Mesenchymal stem cell (in vitro differentiated cells and primary cell): ENCODE data around the gene GNG7.

Source experiments
- DNase-seq: peaks from one replicate; pipeline ENCODE4 v3.0.0-alpha.2; 2013
- H2AFZ ChIP-seq: one replicate; pipeline ENCODE4 v1.6.1; 2013; ENCODE audit warnings: low read depth, mild to moderate bottlenecking, control low read depth, inconsistent platforms, low read length, moderate library complexity
- H2AK5ac ChIP-seq: 2 replicates; pipeline ENCODE4 v1.6.1; 2013; ENCODE audit warnings: low read length, moderate library complexity, mild to moderate bottlenecking, inconsistent platforms; ENCODE audit not compliant: severe bottlenecking
- H2BK120ac ChIP-seq: one replicate; pipeline ENCODE4 v1.6.1; 2013; ENCODE audit warnings: low read depth, mild to moderate bottlenecking, inconsistent platforms, low read length, moderate library complexity
- H2BK12ac ChIP-seq, 2 experiments: one replicate each; pipeline ENCODE4 v1.6.1; 2013; ENCODE audit warnings: inconsistent platforms in 2 of 2, low read length in 2 of 2, mild to moderate bottlenecking in 2 of 2, moderate library complexity in 2 of 2, control low read depth in 1 of 2
- H2BK15ac ChIP-seq: one replicate; pipeline ENCODE4 v1.6.1; 2013; ENCODE audit warnings: mild to moderate bottlenecking, low read depth, inconsistent platforms; ENCODE audit not compliant: poor library complexity, severe bottlenecking
- H2BK5ac ChIP-seq: 2 replicates; pipeline ENCODE4 v1.6.1; 2013; ENCODE audit warnings: low read depth, mild to moderate bottlenecking, low read length, control low read depth, inconsistent platforms; ENCODE audit not compliant: poor library complexity, severe bottlenecking
- H3K14ac ChIP-seq, 2 experiments: one replicate each; pipeline ENCODE4 v1.6.1; 2013; ENCODE audit warnings: inconsistent platforms in 2 of 2, low read length in 2 of 2, control low read depth in 1 of 2, mild to moderate bottlenecking in 1 of 2, moderate library complexity in 1 of 2
- H3K18ac ChIP-seq, 2 experiments: one replicate each; pipeline ENCODE4 v1.6.1; 2013; ENCODE audit warnings: inconsistent platforms in 2 of 2, low read length in 2 of 2, control low read depth in 1 of 2, low read depth in 1 of 2, mild to moderate bottlenecking in 1 of 2
- H3K23ac ChIP-seq, 2 experiments: one replicate each; pipeline ENCODE4 v1.6.1; 2013; ENCODE audit warnings: inconsistent platforms in 2 of 2, low read length in 2 of 2, mild to moderate bottlenecking in 2 of 2, moderate library complexity in 2 of 2, control low read depth in 1 of 2
- H3K27ac ChIP-seq: 2 replicates; pipeline ENCODE4 v1.5.1; 2013; ENCODE audit warnings: mild to moderate bottlenecking, moderate library complexity, low read length, control low read depth, inconsistent platforms; ENCODE audit not compliant: poor library complexity, severe bottlenecking
- H3K27me3 ChIP-seq, 2 experiments: 2 replicates each; pipeline versions ENCODE4 v1.6.1 to v1.7.0; 2013; ENCODE audit warnings: low read length in 2 of 2, mild to moderate bottlenecking in 2 of 2, moderate library complexity in 2 of 2, control low read depth in 1 of 2, inconsistent platforms in 1 of 2; ENCODE audit not compliant: control insufficient read depth in 1 of 2, insufficient read depth in 1 of 2
- H3K36me3 ChIP-seq, 2 experiments: 2 replicates each; pipeline versions ENCODE4 v1.6.1 to v1.7.0; 2013; ENCODE audit warnings: low read length in 2 of 2, control low read depth in 1 of 2, inconsistent platforms in 1 of 2, low read depth in 1 of 2, mild to moderate bottlenecking in 1 of 2; ENCODE audit not compliant: insufficient read depth in 2 of 2, control insufficient read depth in 1 of 2
- H3K4ac ChIP-seq, 2 experiments: one replicate each; pipeline ENCODE4 v1.6.1; 2013; ENCODE audit warnings: inconsistent platforms in 2 of 2, low read length in 2 of 2, mild to moderate bottlenecking in 2 of 2, moderate library complexity in 2 of 2, control low read depth in 1 of 2, low read depth in 1 of 2
- H3K4me1 ChIP-seq: 2 replicates; pipeline ENCODE4 v1.6.1; 2013; ENCODE audit warnings: low read depth, low read length, control low read depth; ENCODE audit not compliant: control insufficient read depth, insufficient read depth
- H3K4me2 ChIP-seq: 2 replicates; pipeline ENCODE4 v1.6.1; 2013; ENCODE audit warnings: low read length, mild to moderate bottlenecking, inconsistent platforms; ENCODE audit not compliant: poor library complexity, severe bottlenecking
- H3K4me3 ChIP-seq, 2 experiments: 2 replicates each; pipeline versions ENCODE4 v1.5.1 to v1.7.0; 2013; ENCODE audit warnings: low read length in 2 of 2, mild to moderate bottlenecking in 2 of 2, control low read depth in 1 of 2, low read depth in 1 of 2; ENCODE audit not compliant: insufficient read depth in 1 of 2
- H3K79me1 ChIP-seq: replicated peaks from 2 replicates; pipeline ENCODE4 v1.6.1; 2013; ENCODE audit warnings: mild to moderate bottlenecking, control low read depth, low read length, inconsistent platforms; ENCODE audit not compliant: poor library complexity, severe bottlenecking
- H3K9ac ChIP-seq: 2 replicates; pipeline ENCODE4 v1.7.0; 2013; ENCODE audit warnings: mild to moderate bottlenecking, low read length, moderate library complexity
- H3K9me3 ChIP-seq: 2 replicates; pipeline ENCODE4 v1.7.0; 2013; ENCODE audit warnings: mild to moderate bottlenecking, low read length; ENCODE audit not compliant: control insufficient read depth
- H4K8ac ChIP-seq: one replicate; pipeline ENCODE4 v1.6.1; 2013; ENCODE audit warnings: inconsistent platforms, mild to moderate bottlenecking, low read length, moderate library complexity
- H4K91ac ChIP-seq: one replicate; pipeline ENCODE4 v1.6.1; 2013; ENCODE audit warnings: mild to moderate bottlenecking, low read length, inconsistent platforms
- WGBS: methylation state at CpG from one replicate; pipeline ENCODE4 v1.1.7; 2013; ENCODE audit warnings: mixed read lengths; 5-methylcytosine and 5-hydroxymethylcytosine counted together

Gene GNG7

GRCh38 chr19:2633693-2634075 is 68.8 kb downstream of the GNG7 start:
- Histone ChIP-seq H2AK5ac (no peak overlapping the region), H3K14ac (no peak overlapping the region), H3K4me2 (no peak overlapping the region), H2BK12ac (no peak overlapping the region), H3K27me3 (peaks cover 7 to 30% of the 10 kb centered on the region in 2 experiments), H3K4me3 (no peak overlapping the region), H4K91ac (no peak overlapping the region), H2BK5ac (no peak overlapping the region), H3K4me1 (peaks cover 13% of the 10 kb centered on the region), H3K18ac (no peak overlapping the region), H3K79me1 (no peaks in the 10 kb centered on the region), H3K9ac (no peak overlapping the region), H3K36me3 (no peaks in the 10 kb centered on the region), H3K27ac (no peak overlapping the region), H3K23ac (no peak overlapping the region), H2BK120ac (no peak overlapping the region), H2BK15ac (no peak overlapping the region), H2AFZ (no peak overlapping the region), H3K4ac (no peak overlapping the region), H4K8ac (no peak overlapping the region), H3K9me3 (peaks cover 12% of the 10 kb centered on the region)
- 76% methylated on average over 11 of the region's 12 CpGs for WGBS
- no peak for DNase-seq

- no peak overlapping the region for H3K27ac ChIP-seq
- peaks cover 12% of the 10 kb centered on the region for H3K9me3 ChIP-seq
- no peak overlapping the region for H2BK15ac ChIP-seq
- H3K9ac ChIP-seq, result no peak overlapping the region
- H3K4ac ChIP-seq, result no peak overlapping the region
- DNase-seq, result no peak
- no peak overlapping the region for H2AFZ ChIP-seq
- peaks cover 16% of the 10 kb centered on the region for H3K4me1 ChIP-seq
- 92% methylated on average over 4 of the region's 4 CpGs for WGBS
- no peaks in the 10 kb centered on the region for H3K79me1 ChIP-seq
- no peak overlapping the region for H3K4me2 ChIP-seq
- no peak overlapping the region for H3K4me3 ChIP-seq
- no peak overlapping the region for H2BK5ac ChIP-seq
- H3K27me3 ChIP-seq, result peaks cover 0 to 18% of the 10 kb centered on the region in 2 experiments
- no peaks in the 10 kb centered on the region for H3K36me3 ChIP-seq
- H3K18ac ChIP-seq, result no peak overlapping the region
- H2BK12ac ChIP-seq, result no peak overlapping the region
- H4K8ac ChIP-seq, result no peak overlapping the region
- peak overlapping the region; percentile 37 for H2AK5ac ChIP-seq
- no peak overlapping the region for H3K14ac ChIP-seq
- no peak overlapping the region for H4K91ac ChIP-seq
- H3K23ac ChIP-seq, result no peak overlapping the region
- H2BK120ac ChIP-seq, result no peak overlapping the region
Observed at GRCh38 chr19:2631213-2631821, 71.2 kb downstream of the GNG7 start.

GRCh38 chr19:2630352-2631001 is 72.0 kb downstream of the GNG7 start:
- Histone ChIP-seq H2AFZ (no peak overlapping the region), H3K4me1 (peaks cover 21% of the 10 kb centered on the region), H3K79me1 (no peaks in the 10 kb centered on the region), H2BK12ac (no peak overlapping the region), H3K9ac (no peak overlapping the region), H3K9me3 (peaks cover 12% of the 10 kb centered on the region), H2BK15ac (no peak overlapping the region), H3K14ac (no peak overlapping the region), H3K4ac (no peak overlapping the region), H3K36me3 (peaks cover 0 to 3% of the 10 kb centered on the region in 2 experiments), H2BK5ac (no peak overlapping the region), H4K8ac (no peak overlapping the region), H3K27ac (no peak overlapping the region), H4K91ac (no peak overlapping the region), H3K4me3 (no peak overlapping the region), H3K27me3 (peaks cover 0 to 14% of the 10 kb centered on the region in 2 experiments), H2AK5ac (no peak overlapping the region), H3K4me2 (no peak overlapping the region), H3K18ac (no peak overlapping the region), H3K23ac (no peak overlapping the region), H2BK120ac (no peak overlapping the region)
- DNase-seq, result no peak
- WGBS, result 93% methylated on average over 5 of the region's 6 CpGs

- Histone ChIP-seq H3K4me1 (peaks cover 25% of the 10 kb centered on the region), H3K14ac (no peak overlapping the region), H3K4me2 (no peak overlapping the region), H2BK5ac (no peak overlapping the region), H4K8ac (no peak overlapping the region), H3K27me3 (peaks cover 0 to 6% of the 10 kb centered on the region in 2 experiments), H3K4ac (no peak overlapping the region), H2BK120ac (no peak overlapping the region), H3K9ac (no peak overlapping the region), H2AK5ac (peak overlapping the region; percentile 41), H3K23ac (no peak overlapping the region), H3K36me3 (peaks cover 0 to 3% of the 10 kb centered on the region in 2 experiments), H2BK12ac (no peak overlapping the region), H3K4me3 (no peak overlapping the region), H3K9me3 (peaks cover 12% of the 10 kb centered on the region), H3K27ac (no peak overlapping the region), H3K79me1 (no peaks in the 10 kb centered on the region), H4K91ac (no peak overlapping the region), H2AFZ (peak overlapping the region; percentile 15), H3K18ac (no peak overlapping the region), H2BK15ac (no peak overlapping the region)
- DNase-seq, result no peak
- 93% methylated on average over 13 of the region's 16 CpGs for WGBS
Observed at GRCh38 chr19:2629491-2630351, 72.8 kb downstream of the GNG7 start.
